Measurements from ENCODE around the gene GIMAP8. TPM values are rescaled to one million over a fixed set of nuclear protein-coding genes. Genes with fewer than 3 reads are reported as not detected.

GIMAP8 gene
- total RNA-seq, 1 experiment from 2014 or later: not detected

- TF ChIP-seq, protein P1, sequence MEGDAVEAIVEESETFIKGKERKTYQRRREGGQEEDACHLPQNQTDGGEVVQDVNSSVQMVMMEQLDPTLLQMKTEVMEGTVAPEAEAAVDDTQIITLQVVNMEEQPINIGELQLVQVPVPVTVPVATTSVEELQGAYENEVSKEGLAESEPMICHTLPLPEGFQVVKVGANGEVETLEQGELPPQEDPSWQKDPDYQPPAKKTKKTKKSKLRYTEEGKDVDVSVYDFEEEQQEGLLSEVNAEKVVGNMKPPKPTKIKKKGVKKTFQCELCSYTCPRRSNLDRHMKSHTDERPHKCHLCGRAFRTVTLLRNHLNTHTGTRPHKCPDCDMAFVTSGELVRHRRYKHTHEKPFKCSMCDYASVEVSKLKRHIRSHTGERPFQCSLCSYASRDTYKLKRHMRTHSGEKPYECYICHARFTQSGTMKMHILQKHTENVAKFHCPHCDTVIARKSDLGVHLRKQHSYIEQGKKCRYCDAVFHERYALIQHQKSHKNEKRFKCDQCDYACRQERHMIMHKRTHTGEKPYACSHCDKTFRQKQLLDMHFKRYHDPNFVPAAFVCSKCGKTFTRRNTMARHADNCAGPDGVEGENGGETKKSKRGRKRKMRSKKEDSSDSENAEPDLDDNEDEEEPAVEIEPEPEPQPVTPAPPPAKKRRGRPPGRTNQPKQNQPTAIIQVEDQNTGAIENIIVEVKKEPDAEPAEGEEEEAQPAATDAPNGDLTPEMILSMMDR (conservative IDR thresholded peaks at IDR 0.05): no peak
- Histone ChIP-seq H2BK5ac (ENCODE audit: insufficient read length, low read length) (no peak overlapping the region), H3K79me1 (ENCODE audit: insufficient read depth, low read depth, low read length, poor library complexity, severe bottlenecking) (no peaks in the 10 kb centered on the region), H3K4ac (ENCODE audit: low read depth, low read length) (no peak overlapping the region), H4K8ac (replicated peaks; ENCODE audit: insufficient read length, low read depth, low read length) (no peak overlapping the region), H3K79me2 (ENCODE audit: insufficient read depth, low read length) (no peaks in the 10 kb centered on the region), H2BK120ac (ENCODE audit: low read depth, low read length, poor library complexity, severe bottlenecking) (no peak overlapping the region), H3K27ac (ENCODE audit: insufficient read length, low read depth, low read length) (no peak overlapping the region), H3K4me2 (ENCODE audit: insufficient read depth, insufficient read length, low read length) (no peak overlapping the region), H4K20me1 (ENCODE audit: control insufficient read depth, insufficient read depth, insufficient read length) (no peaks in the 10 kb centered on the region), H2AFZ (ENCODE audit: low read length) (no peak overlapping the region), H3K23ac (ENCODE audit: insufficient read length, low read depth, low read length) (no peak overlapping the region), H3K9me3 (ENCODE audit: control insufficient read depth, low read depth, low read length) (no peaks in the 10 kb centered on the region), H3K27me3 (ENCODE audit: insufficient read depth, low read length) (no peaks in the 10 kb centered on the region), H3K23me2 (ENCODE audit: insufficient read length, low read depth, low read length, poor library complexity, severe bottlenecking) (no peaks in the 10 kb centered on the region), H2BK20ac (ENCODE audit: low read depth, low read length, poor library complexity, severe bottlenecking) (no peak overlapping the region), H3K14ac (ENCODE audit: insufficient read depth, low read length) (no peak overlapping the region), H4K91ac (ENCODE audit: insufficient read length, low read depth, low read length) (no peak overlapping the region), H3K18ac (ENCODE audit: insufficient read length, low read depth, low read length) (no peak overlapping the region), H3K4me1 (ENCODE audit: insufficient read depth, low read length) (no peaks in the 10 kb centered on the region; the same call in 1 of the 2 replicates), H2AK5ac (ENCODE audit: insufficient read length, low read length) (no peak overlapping the region), H2BK15ac (ENCODE audit: low read depth, low read length) (no peak overlapping the region), H3K9ac (ENCODE audit: extremely low read depth, insufficient read length, low read length) (no peak overlapping the region), H4K5ac (ENCODE audit: insufficient read length, low read depth, low read length) (no peak overlapping the region), H3T11ph (ENCODE audit: low read length) (no peak overlapping the region), H3K56ac (ENCODE audit: insufficient read length, low read depth, low read length) (no peak overlapping the region), H2BK12ac (ENCODE audit: insufficient read length, low read depth, low read length) (no peak overlapping the region)
- peak; percentile 22 for DNase-seq
- Mint-ChIP-seq H3K9me3 (no peaks in the 10 kb centered on the region; a peak in 2 of 5 replicates), H3K27ac (no peak overlapping the region), H3K27me3 (ENCODE audit: low read depth) (peaks cover 14% of the 10 kb centered on the region), H3K4me3 (no peak overlapping the region), H3K36me3 (ENCODE audit: insufficient read depth in 1 of 3, low read depth in 3 of 3) (no peaks in the 10 kb centered on the region), H3K4me1 (peaks cover 12 to 21% of the 10 kb centered on the region in 2 experiments)
- WGBS (ENCODE audit: extremely low coverage, insufficient read length, low lambda C conversion rate): no CpG with 5 or more reads among the region's 17 CpGs
Observed at GRCh38 chr7:150421831-150422230, 28.6 kb upstream of the GIMAP8 start.

Measured in H9 (cell line).